ENCODE data around the gene FIBCD1.

Gene FIBCD1

DNA sequence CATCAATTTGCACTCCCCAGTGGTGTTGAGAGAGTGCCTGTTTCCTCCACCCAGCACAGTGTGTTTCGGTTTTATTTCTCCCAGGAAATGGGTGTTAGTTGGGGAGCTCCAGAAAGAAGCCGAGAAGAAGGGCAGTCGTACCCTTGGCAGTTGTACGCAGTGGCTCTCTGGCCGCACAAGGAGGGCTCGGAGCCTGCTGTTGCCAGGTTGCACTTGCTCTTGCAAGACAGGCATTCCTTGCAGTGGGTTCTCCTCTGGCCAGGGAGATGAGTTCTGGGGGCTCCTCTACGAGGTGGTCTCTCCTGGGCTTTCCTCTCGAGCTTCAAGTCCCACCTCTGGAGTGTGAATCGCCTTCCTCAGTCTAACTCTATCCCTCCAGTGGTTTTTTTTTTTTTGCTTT is 71.5 kb downstream of the FIBCD1 start:
- H3K9me3 ChIP-seq, result no peaks in the 10 kb centered on the region
- H3K27ac ChIP-seq, result peak overlapping the region in 1 of 2 donors; percentile 27
- DNase-seq, result no peak
- intact Hi-C loops (cut with DNase I; ENCODE audit: low total_unique reads), result loop anchor here (5.0 kb wide), 1 partner anchor 75 kb away; no protein-coding TSS in a partner anchor
- H3K36me3 ChIP-seq, result peaks cover 26 to 58% (median 36%) of the 10 kb centered on the region in 3 donors
- H3K4me3 ChIP-seq, result no peak overlapping the region
- H3K27me3 ChIP-seq, result no peaks in the 10 kb centered on the region
- peaks cover 0 to 81% (median 27%) of the 10 kb centered on the region in 4 donors for H3K4me1 ChIP-seq
- TF ChIP-seq, protein P1, sequence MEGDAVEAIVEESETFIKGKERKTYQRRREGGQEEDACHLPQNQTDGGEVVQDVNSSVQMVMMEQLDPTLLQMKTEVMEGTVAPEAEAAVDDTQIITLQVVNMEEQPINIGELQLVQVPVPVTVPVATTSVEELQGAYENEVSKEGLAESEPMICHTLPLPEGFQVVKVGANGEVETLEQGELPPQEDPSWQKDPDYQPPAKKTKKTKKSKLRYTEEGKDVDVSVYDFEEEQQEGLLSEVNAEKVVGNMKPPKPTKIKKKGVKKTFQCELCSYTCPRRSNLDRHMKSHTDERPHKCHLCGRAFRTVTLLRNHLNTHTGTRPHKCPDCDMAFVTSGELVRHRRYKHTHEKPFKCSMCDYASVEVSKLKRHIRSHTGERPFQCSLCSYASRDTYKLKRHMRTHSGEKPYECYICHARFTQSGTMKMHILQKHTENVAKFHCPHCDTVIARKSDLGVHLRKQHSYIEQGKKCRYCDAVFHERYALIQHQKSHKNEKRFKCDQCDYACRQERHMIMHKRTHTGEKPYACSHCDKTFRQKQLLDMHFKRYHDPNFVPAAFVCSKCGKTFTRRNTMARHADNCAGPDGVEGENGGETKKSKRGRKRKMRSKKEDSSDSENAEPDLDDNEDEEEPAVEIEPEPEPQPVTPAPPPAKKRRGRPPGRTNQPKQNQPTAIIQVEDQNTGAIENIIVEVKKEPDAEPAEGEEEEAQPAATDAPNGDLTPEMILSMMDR (IDR thresholded peaks at IDR 0.05), result no peak

DNA sequence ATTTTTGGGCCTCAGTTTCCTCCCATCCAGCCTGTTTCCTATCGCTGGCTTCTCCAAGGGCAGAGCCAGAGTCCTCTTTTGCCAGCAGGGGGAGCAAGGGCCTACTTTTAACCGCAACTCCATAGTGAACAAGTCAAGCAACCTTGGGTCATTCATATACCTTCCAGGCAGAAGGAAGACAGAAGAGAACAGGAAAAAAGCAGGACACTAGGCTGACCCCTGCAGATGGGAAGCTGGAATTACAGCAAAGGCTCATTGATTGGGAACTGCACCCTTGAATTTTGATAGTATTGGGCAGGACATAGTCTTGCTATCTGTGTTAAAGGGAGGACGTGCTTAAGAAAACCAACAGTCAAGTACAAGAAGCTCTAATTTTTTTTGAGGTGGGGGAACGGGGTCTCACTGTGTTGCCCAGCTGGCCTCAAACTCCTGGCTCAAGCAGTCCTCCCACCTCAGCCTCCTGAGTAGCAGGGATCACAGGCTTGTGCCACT is 72.5 kb downstream of the FIBCD1 start:
- TF ChIP-seq, protein P1 (IDR thresholded peaks at IDR 0.05), result peak; percentile 76 to 77
- peak overlapping the region in 1 of 2 donors; percentile 27 for H3K27ac ChIP-seq
- intact Hi-C loops (cut with DNase I; ENCODE audit: low total_unique reads), result loop anchor here (5.0 kb wide), 1 partner anchor 76 kb away; no protein-coding TSS in a partner anchor
- H3K9me3 ChIP-seq, result no peaks in the 10 kb centered on the region
- H3K36me3 ChIP-seq, result peaks cover 16 to 52% (median 26%) of the 10 kb centered on the region in 3 donors
- H3K4me3 ChIP-seq, result no peak overlapping the region
- no peaks in the 10 kb centered on the region for H3K27me3 ChIP-seq
- peaks cover 0 to 81% (median 29%) of the 10 kb centered on the region in 4 donors for H3K4me1 ChIP-seq
- DNase-seq, result peak in 1 of 2 donors; percentile 70

DNA sequence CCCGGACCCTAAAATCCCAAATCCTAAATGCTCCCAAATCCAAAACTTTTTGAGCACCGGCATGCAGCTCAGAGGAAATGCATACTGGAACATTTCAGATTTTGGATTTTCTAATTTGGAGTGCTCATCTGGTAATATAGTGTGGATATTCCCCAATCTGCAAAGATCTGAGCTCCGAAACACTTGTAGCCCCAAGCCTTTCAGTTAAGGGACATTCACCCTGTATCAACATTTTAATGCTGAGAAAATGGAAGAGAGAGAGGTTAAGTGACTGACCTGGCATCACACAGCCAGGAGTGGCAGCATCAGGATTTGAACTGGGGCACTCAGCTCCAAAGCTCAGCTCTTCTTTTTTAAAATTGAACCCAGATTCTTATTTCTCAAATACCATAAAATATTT is 73.1 kb downstream of the FIBCD1 start:
- intact Hi-C loops (cut with DNase I; ENCODE audit: low total_unique reads), result loop anchor here (5.0 kb wide), 1 partner anchor 76 kb away; no protein-coding TSS in a partner anchor
- no peaks in the 10 kb centered on the region for H3K27me3 ChIP-seq
- no peaks in the 10 kb centered on the region for H3K9me3 ChIP-seq
- H3K4me1 ChIP-seq, result peaks cover 0 to 82% (median 35%) of the 10 kb centered on the region in 4 donors
- no peak overlapping the region for H3K4me3 ChIP-seq
- H3K36me3 ChIP-seq, result peaks cover 14 to 48% (median 26%) of the 10 kb centered on the region in 3 donors
- H3K27ac ChIP-seq, result no peak overlapping the region
- DNase-seq, result no peak
- TF ChIP-seq, protein P1 (IDR thresholded peaks at IDR 0.05), result no peak

DNA sequence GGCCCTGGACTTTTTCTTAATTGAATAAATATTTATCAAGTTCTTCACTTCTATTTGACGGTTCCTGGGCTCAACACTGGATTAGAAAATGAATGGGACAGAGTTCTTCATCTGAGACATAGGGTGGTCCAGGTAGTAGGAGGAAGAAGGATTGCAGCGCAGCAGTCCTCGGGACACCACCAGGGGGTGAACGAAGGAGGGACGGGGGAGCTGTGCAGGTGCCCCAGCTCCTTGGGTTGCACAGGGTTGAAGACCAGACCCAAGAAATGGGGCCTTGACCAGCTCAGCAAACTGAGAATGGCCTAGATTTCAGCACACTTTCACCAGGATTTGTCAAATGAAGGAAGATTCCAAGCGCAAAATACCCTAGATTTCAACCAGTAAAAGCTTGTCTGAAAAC is 74.5 kb downstream of the FIBCD1 start:
- no peak overlapping the region for H3K4me3 ChIP-seq
- peaks cover 14 to 43% (median 26%) of the 10 kb centered on the region in 3 donors for H3K36me3 ChIP-seq
- peaks cover 0 to 82% (median 43%) of the 10 kb centered on the region in 4 donors for H3K4me1 ChIP-seq
- TF ChIP-seq, protein P1 (IDR thresholded peaks at IDR 0.05), result no peak
- intact Hi-C loops (cut with DNase I; ENCODE audit: low total_unique reads), result no loop called here
- no peak overlapping the region for H3K27ac ChIP-seq
- H3K27me3 ChIP-seq, result no peaks in the 10 kb centered on the region
- DNase-seq, result no peak
- no peaks in the 10 kb centered on the region for H3K9me3 ChIP-seq

DNA sequence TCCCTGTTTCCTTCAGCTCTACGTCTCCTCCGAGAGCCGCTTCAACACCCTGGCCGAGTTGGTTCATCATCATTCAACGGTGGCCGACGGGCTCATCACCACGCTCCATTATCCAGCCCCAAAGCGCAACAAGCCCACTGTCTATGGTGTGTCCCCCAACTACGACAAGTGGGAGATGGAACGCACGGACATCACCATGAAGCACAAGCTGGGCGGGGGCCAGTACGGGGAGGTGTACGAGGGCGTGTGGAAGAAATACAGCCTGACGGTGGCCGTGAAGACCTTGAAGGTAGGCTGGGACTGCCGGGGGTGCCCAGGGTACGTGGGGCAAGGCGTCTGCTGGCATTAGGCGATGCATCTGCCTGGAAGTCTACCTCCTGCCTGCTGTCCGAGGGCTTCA is 76.3 kb downstream of the FIBCD1 start:
- Histone ChIP-seq H3K27me3 (no peaks in the 10 kb centered on the region), H3K27ac (peak overlapping the region; percentile 80), H3K36me3 (peaks cover 14 to 39% (median 26%) of the 10 kb centered on the region in 3 donors), H3K4me1 (peaks cover 0 to 82% (median 55%) of the 10 kb centered on the region in 4 donors), H3K4me3 (no peak overlapping the region), H3K9me3 (no peaks in the 10 kb centered on the region)
- TF ChIP-seq, protein P1 (IDR thresholded peaks at IDR 0.05), result no peak
- intact Hi-C loops (cut with DNase I; ENCODE audit: low total_unique reads), result no loop called here
- DNase-seq, result no peak

Measured in tibial artery (tissue), 4 donors.